B cell (primary cell): Measurements from ENCODE around the gene RTL9. TPM values are rescaled to one million over a fixed set of nuclear protein-coding genes. Genes with fewer than 3 reads are reported as not detected.

Experiments
- ATAC-seq: fragments of 200-7000 bp; cut with Tn5 transposase; one replicate; pipeline ENCODE4 v1.10.0; 2021; ENCODE audit warnings: low read depth, mild to moderate bottlenecking, moderate number of reproducible peaks, moderate library complexity
- CTCF ChIA-PET: fragments of 350-600 bp; sonication (Branson Sonifier 250); formaldehyde crosslinking; loops from one replicate; lab custom pipeline; 2021; ENCODE audit warnings: antibody characterized with exemption, inconsistent platforms; lab: Charles Lee
- POLR2A ChIA-PET: fragments of 350-600 bp; sonication (Branson Sonifier 250); formaldehyde crosslinking; loops from one replicate; lab custom pipeline; 2021; ENCODE audit warnings: antibody characterized with exemption; lab: Charles Lee
- DNase-seq: peaks from one replicate; pipeline ENCODE4 v3.0.0; 2013
- H2AFZ ChIP-seq: 2 replicates; pipeline ENCODE4 v1.6.1; 2012; ENCODE audit warnings: mild to moderate bottlenecking, low read depth, low read length; ENCODE audit not compliant: insufficient read depth, poor library complexity, severe bottlenecking
- H3K27ac ChIP-seq, 2 donors: 1 replicate in 1 of 2; 2 replicates in 1 of 2; pipeline ENCODE4 v1.5.1; 2012 to 2013; ENCODE audit warnings: low read length in 2 of 2, mild to moderate bottlenecking in 2 of 2, moderate library complexity in 1 of 2
- H3K27me3 ChIP-seq, 4 experiments: fragments of 200-600 bp in 1 of 4; sonication (generic) in 1 of 4; replicated peaks in 1 of 4; 1 replicate in 2 of 4; 2 replicates in 2 of 4; pipeline versions ENCODE4 v1.6.1 to v1.7.0; 2013 to 2016; ENCODE audit warnings: low read length in 3 of 4, mild to moderate bottlenecking in 2 of 4, mixed read lengths in 1 of 4, moderate library complexity in 1 of 4; ENCODE audit not compliant: insufficient read depth in 4 of 4, control insufficient read depth in 3 of 4; ENCODE audit errors: control extremely low read depth in 1 of 4
- H3K36me3 ChIP-seq, 2 experiments: replicated peaks in 1 of 2; 1 replicate in 1 of 2; 2 replicates in 1 of 2; pipeline versions ENCODE4 v1.6.1 to v1.7.1; 2013; ENCODE audit warnings: low read length in 1 of 2; ENCODE audit not compliant: insufficient read depth in 2 of 2, control insufficient read depth in 1 of 2; ENCODE audit errors: control extremely low read depth in 1 of 2, extremely low read depth in 1 of 2
- H3K4me1 ChIP-seq, 2 donors: fragments of 200-600 bp in 1 of 2; sonication (generic) in 1 of 2; 1 replicate in 1 of 2; 2 replicates in 1 of 2; pipeline versions ENCODE4 v1.5.1 to v1.6.1; 2013 to 2017; ENCODE audit warnings: low read length in 2 of 2; ENCODE audit not compliant: control insufficient read depth in 2 of 2, insufficient read depth in 2 of 2
- H3K4me2 ChIP-seq: replicated peaks from 2 replicates; pipeline ENCODE3; 2012; ENCODE audit warnings: mild to moderate bottlenecking, low read depth, low read length; ENCODE audit not compliant: poor library complexity, severe bottlenecking
- H3K4me3 ChIP-seq, 5 experiments: fragments of 200-600 bp in 1 of 5; sonication (generic) in 1 of 5; 1 replicate in 3 of 5; 2 replicates in 2 of 5; pipeline versions ENCODE4 v1.5.1 to v1.7.0; 2011 to 2016; ENCODE audit warnings: low read length in 4 of 5, mild to moderate bottlenecking in 4 of 5, low read depth in 2 of 5, control low read depth in 1 of 5, moderate library complexity in 1 of 5; ENCODE audit not compliant: insufficient read depth in 1 of 5; ENCODE audit errors: control extremely low read depth in 1 of 5, extremely low read depth in 1 of 5
- H3K79me2 ChIP-seq: fragments of 200-600 bp; sonication (generic); one replicate; pipeline ENCODE4 v1.6.0; 2016; ENCODE audit warnings: low read length; ENCODE audit not compliant: control insufficient read depth, insufficient read depth
- H3K9ac ChIP-seq: fragments of 200-600 bp; sonication (generic); 2 replicates; pipeline ENCODE4 v1.6.1; 2017; ENCODE audit warnings: mild to moderate bottlenecking, low read length, moderate library complexity
- H3K9me3 ChIP-seq, 3 donors: one replicate each; pipeline versions ENCODE4 v1.6.1 to v1.7.1; 2013; ENCODE audit warnings: low read length in 2 of 3; ENCODE audit not compliant: control insufficient read depth in 2 of 3, insufficient read depth in 1 of 3; ENCODE audit errors: control extremely low read depth in 1 of 3
- H4K20me1 ChIP-seq: 2 replicates; pipeline ENCODE4 v1.6.0; 2012; ENCODE audit warnings: mild to moderate bottlenecking, low read length; ENCODE audit not compliant: insufficient read depth, control insufficient read depth, poor library complexity, severe bottlenecking
- H3K27ac Mint-ChIP-seq: one replicate; pipeline ENCODE4 v1.8.0; 2021; ENCODE audit warnings: mixed read lengths
- H3K27me3 Mint-ChIP-seq: one replicate; pipeline ENCODE4 v1.8.0; 2021; ENCODE audit warnings: mixed read lengths
- H3K4me1 Mint-ChIP-seq: one replicate; pipeline ENCODE4 v1.8.0; 2021; ENCODE audit warnings: mixed read lengths
- H3K4me3 Mint-ChIP-seq: one replicate; pipeline ENCODE4 v1.8.0; 2021; ENCODE audit warnings: mixed read lengths
- H3K9me3 Mint-ChIP-seq: one replicate; pipeline ENCODE4 v1.8.0; 2022; ENCODE audit warnings: mixed read lengths; ENCODE audit not compliant: insufficient read depth
- CTCF ChIP-seq: fragments of 200-600 bp; IDR thresholded peaks from one replicate; pipeline ENCODE4 v1.8.0; 2022; ENCODE audit warnings: antibody characterized with exemption, mild to moderate bottlenecking
- EZH2 ChIP-seq: IDR thresholded peaks from 2 replicates; pipeline ENCODE4 v1.6.1; 2012; ENCODE audit warnings: borderline replicate concordance, low read depth, mild to moderate bottlenecking, moderate library complexity, low read length; ENCODE audit not compliant: insufficient read depth, poor library complexity, severe bottlenecking
- WGBS: methylation state at CpG from one replicate; pipeline ENCODE4 v1.1.5; 2013; ENCODE audit warnings: missing lambda C conversion rate; ENCODE audit not compliant: insufficient coverage; 5-methylcytosine and 5-hydroxymethylcytosine counted together
- intact Hi-C: fragments of 100-400 bp; cut with micrococcal nuclease; formaldehyde crosslinking; loops from one replicate; pipeline ENCODE4 v1.10.0; 2022
- polyA plus RNA-seq: library from polyadenylated mRNA; depleted of rRNA; stranded (reverse); fragments of >200 nt; gene quantifications from 2 replicates; pipeline ENCODE4 v1.2.3, GENCODE V29; 2012
- total RNA-seq, 2 donors: library from RNA; stranded (reverse); fragments of 120-200 nt in 1 of 2; gene quantifications; 1 replicate in 1 of 2; 2 replicates in 1 of 2; pipeline versions ENCODE4 v1.2.3 to v1.2.4, GENCODE V29; 2013 to 2022

The RTL9 gene
- total and polyA plus RNA-seq, 2 donors (not counting 1 experiment from before 2014, with no cell fraction given) = not detected

GRCh38 chrX:110397339-110397738 is 38.7 kb downstream of the RTL9 start:
- Histone ChIP-seq H3K4me3 (no peak overlapping the region), H3K9me3 (no peaks in the 10 kb centered on the region), H3K79me2 (no peaks in the 10 kb centered on the region), H3K9ac (no peak overlapping the region), H3K4me2 (no peak overlapping the region), H4K20me1 (no peaks in the 10 kb centered on the region), H3K4me1 (no peaks in the 10 kb centered on the region), H2AFZ (no peak overlapping the region), H3K27ac (no peak overlapping the region), H3K27me3 (no peaks in the 10 kb centered on the region), H3K36me3 (no peaks in the 10 kb centered on the region)
- intact Hi-C loops = no loop called here
- ChIA-PET POLR2A (no interaction called here), CTCF (no interaction called here)
- no peaks in the 10 kb centered on the region for H3K4me1 Mint-ChIP-seq
- peaks cover 3% of the 10 kb centered on the region for H3K27me3 Mint-ChIP-seq
- ATAC-seq = no peak
- no peak overlapping the region for H3K4me3 Mint-ChIP-seq
- no peak overlapping the region for H3K27ac Mint-ChIP-seq
- DNase-seq = no peak
- TF ChIP-seq CTCF (no peak), EZH2 (no peak)
- no peaks in the 10 kb centered on the region for H3K9me3 Mint-ChIP-seq

GRCh38 chrX:110397904-110398303 is 39.3 kb downstream of the RTL9 start:
- Mint-ChIP-seq H3K27ac (no peak overlapping the region), H3K4me3 (no peak overlapping the region), H3K9me3 (no peaks in the 10 kb centered on the region), H3K4me1 (no peaks in the 10 kb centered on the region), H3K27me3 (peaks cover 3% of the 10 kb centered on the region)
- H2AFZ ChIP-seq = no peak overlapping the region
- no peak overlapping the region for H3K4me3 ChIP-seq
- no peak overlapping the region for H3K9ac ChIP-seq
- H3K27me3 ChIP-seq = no peaks in the 10 kb centered on the region
- H3K4me2 ChIP-seq = no peak overlapping the region
- CTCF ChIA-PET = no interaction called here
- TF ChIP-seq CTCF = no peak
- no peak for TF ChIP-seq EZH2
- no peaks in the 10 kb centered on the region for H3K36me3 ChIP-seq
- intact Hi-C loops = no loop called here
- WGBS = 70% methylated on average over 2 of the region's 6 CpGs
- H3K9me3 ChIP-seq = no peaks in the 10 kb centered on the region
- no peaks in the 10 kb centered on the region for H3K79me2 ChIP-seq
- DNase-seq = no peak
- no peak for ATAC-seq
- H4K20me1 ChIP-seq = no peaks in the 10 kb centered on the region
- POLR2A ChIA-PET = no interaction called here
- H3K27ac ChIP-seq = no peak overlapping the region
- H3K4me1 ChIP-seq = no peaks in the 10 kb centered on the region
